Measurements from ENCODE around the gene GNA12. TPM values are rescaled to one million over a fixed set of nuclear protein-coding genes. Genes with fewer than 3 reads are reported as not detected.

Gene GNA12
- total and polyA plus RNA-seq, 9 of the 15 experiments (the other 6 are each of a cell fraction or from before 2014, with no cell fraction given), result 0.65 to 32.7 (median 9.6) TPM

DNA sequence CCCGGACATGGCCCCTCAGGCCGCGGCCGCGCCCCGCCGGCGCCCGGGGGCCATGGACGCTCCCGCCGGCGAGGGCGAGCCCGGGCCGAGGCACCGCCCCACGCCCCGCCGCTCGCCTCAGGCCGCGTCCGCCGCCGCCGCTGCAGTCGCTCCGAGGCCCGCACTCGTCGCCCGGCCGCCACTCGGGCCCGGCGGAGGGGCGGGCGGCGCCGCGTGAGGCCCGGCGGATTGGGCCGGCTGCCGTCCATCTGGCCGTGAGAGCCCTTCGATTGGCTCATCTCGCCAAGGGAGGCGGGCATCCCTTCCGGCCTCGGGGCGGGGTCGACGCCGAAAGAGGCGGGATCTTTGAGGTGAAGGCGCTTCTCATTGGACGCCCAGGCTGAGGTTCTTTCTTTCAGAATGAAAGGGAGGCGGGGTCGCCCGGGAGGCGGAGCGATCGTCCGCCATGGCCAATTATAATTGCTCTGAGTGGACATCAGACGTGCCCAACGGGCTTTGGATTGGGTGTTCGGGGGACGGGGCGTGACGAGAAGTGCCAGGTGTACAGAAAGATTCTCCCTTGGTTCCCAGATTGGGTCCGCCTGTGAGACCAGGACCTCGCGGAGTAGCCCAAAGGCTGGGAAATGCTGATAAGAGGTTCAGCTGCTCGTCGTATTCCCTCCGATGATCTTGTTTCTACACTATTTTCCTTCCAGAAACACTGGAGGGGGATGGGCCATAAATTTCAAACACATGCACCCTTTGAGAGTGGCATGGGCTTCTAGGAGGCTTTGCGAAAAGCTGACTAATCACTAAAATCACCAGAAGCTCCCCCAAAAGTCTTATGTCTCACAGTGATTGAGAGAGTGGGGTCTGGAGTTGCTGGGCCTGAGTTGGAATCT is at the start of gene GNA12 (continued):
- TF ChIP-seq ZNF41 (CRISPR knock-in tag; conservative IDR thresholded peaks at IDR 0.05) (no peak), RHOXF2B (CRISPR knock-in tag; conservative IDR thresholded peaks at IDR 0.05) (no peak), MLLT1 (IDR thresholded peaks at IDR 0.05) (no peak), NONO (IDR thresholded peaks at IDR 0.05; ENCODE audit: low read depth in 2 of 2, low read length in 1 of 2) (no peak), YBX1 (IDR thresholded peaks at IDR 0.05) (no peak), SPI1 (IDR thresholded peaks at IDR 0.05; ENCODE audit: borderline replicate concordance, low read depth, low read length) (no peak), KLF13 (tag; IDR thresholded peaks at IDR 0.05; ENCODE audit: borderline replicate concordance, low read depth) (no peak), RAD51 (IDR thresholded peaks at IDR 0.05; ENCODE audit: borderline replicate concordance, low read depth) (no peak), SMARCC2 (IDR thresholded peaks at IDR 0.05; ENCODE audit: low read depth) (no peak)
- TF ChIP-seq, protein P1, sequence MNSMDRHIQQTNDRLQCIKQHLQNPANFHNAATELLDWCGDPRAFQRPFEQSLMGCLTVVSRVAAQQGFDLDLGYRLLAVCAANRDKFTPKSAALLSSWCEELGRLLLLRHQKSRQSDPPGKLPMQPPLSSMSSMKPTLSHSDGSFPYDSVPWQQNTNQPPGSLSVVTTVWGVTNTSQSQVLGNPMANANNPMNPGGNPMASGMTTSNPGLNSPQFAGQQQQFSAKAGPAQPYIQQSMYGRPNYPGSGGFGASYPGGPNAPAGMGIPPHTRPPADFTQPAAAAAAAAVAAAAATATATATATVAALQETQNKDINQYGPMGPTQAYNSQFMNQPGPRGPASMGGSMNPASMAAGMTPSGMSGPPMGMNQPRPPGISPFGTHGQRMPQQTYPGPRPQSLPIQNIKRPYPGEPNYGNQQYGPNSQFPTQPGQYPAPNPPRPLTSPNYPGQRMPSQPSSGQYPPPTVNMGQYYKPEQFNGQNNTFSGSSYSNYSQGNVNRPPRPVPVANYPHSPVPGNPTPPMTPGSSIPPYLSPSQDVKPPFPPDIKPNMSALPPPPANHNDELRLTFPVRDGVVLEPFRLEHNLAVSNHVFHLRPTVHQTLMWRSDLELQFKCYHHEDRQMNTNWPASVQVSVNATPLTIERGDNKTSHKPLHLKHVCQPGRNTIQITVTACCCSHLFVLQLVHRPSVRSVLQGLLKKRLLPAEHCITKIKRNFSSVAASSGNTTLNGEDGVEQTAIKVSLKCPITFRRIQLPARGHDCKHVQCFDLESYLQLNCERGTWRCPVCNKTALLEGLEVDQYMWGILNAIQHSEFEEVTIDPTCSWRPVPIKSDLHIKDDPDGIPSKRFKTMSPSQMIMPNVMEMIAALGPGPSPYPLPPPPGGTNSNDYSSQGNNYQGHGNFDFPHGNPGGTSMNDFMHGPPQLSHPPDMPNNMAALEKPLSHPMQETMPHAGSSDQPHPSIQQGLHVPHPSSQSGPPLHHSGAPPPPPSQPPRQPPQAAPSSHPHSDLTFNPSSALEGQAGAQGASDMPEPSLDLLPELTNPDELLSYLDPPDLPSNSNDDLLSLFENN (IDR thresholded peaks at IDR 0.05; ENCODE audit: low read depth in 2 of 2, low read length in 2 of 2), result peak in 1 of 2 experiments; percentile 39; a peak in 1 of 4 replicates

Data from K562 (cell line).